Stimulated activated naive CD4-positive, alpha-beta T cell treated with Interleukin-2 at 50 U/mL for 16 hours (primary cell): ENCODE measurements around the gene DISP3.

Source experiments
- DNase-seq: peaks from one replicate; lab custom pipeline; 2025; lab: John Stamatoyannopoulos, UW

The DISP3 gene

GRCh38 chr1:11529330-11529729 is 50.4 kb downstream of the DISP3 start:
- DNase-seq = no peak

- DNase-seq = no peak
Measured at GRCh38 chr1:11529763-11530730, 51.1 kb downstream of the DISP3 start.

- no peak for DNase-seq
Measured at GRCh38 chr1:11530731-11531311, 51.9 kb downstream of the DISP3 start.

GRCh38 chr1:11531314-11531870 is 52.4 kb downstream of the DISP3 start:
- no peak for DNase-seq

- no peak for DNase-seq
Measured at GRCh38 chr1:11531943-11532342, 53.0 kb downstream of the DISP3 start.

- no peak for DNase-seq
Measured at GRCh38 chr1:11533790-11534787, 55.1 kb downstream of the DISP3 start.

DNA sequence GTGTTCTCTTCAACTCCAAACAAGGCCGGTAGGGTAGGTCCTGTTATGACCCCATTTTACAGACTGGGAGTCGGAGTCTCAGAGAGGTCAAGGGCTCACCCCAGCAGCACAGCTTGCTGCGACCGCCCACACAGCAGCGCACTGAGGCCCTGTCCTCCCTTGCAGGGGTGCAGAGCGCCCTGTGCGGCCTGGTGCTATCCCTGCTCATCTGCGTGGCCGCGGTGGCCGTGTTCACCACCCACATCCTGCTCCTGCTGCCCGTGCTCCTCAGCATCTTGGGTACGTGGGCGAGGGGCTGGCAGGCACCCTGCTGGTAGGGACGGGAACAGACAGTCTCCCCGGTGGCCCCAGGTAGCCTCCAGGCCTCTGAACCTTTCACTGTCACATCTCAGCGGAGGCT is 55.9 kb downstream of the DISP3 start:
- no peak for DNase-seq

GRCh38 chr1:11535316-11535715 is 56.4 kb downstream of the DISP3 start:
- DNase-seq = no peak

DNA sequence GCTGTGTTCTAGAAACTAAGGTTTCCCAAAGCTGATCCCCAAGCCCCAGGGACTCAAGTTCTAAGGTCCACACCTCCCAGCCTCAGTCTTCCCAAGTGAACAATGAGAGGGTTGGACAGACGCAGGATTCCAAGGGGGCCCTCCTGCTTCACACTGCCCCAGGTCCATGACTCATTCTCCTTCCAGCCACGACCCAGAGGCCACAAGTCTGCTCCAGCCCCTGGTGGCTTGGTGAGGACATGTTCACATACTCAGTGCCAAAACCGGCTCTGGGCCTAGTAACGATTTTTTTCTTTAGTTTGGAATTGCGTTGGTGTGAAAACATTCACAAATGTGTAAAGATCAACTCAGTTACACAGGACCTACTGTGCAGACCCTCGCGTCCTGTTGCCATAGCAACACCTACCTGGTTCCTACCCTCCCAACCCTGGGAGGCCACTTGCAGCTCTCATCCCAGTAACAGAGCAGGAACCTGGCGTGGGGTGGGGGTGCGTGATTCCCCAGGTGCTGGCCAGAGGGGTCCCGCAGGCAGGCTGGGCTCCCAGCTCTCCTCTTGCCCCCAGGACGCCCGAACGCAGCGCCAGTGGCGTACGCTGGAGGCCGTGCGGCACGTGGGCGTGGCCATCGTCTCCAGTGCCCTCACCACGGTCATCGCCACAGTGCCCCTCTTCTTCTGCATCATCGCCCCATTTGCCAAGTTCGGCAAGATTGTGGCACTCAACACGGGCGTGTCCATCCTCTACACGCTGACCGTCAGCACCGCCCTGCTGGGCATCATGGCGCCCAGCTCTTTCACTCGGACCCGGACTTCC is 57.0 kb downstream of the DISP3 start:
- DNase-seq = no peak

DNA sequence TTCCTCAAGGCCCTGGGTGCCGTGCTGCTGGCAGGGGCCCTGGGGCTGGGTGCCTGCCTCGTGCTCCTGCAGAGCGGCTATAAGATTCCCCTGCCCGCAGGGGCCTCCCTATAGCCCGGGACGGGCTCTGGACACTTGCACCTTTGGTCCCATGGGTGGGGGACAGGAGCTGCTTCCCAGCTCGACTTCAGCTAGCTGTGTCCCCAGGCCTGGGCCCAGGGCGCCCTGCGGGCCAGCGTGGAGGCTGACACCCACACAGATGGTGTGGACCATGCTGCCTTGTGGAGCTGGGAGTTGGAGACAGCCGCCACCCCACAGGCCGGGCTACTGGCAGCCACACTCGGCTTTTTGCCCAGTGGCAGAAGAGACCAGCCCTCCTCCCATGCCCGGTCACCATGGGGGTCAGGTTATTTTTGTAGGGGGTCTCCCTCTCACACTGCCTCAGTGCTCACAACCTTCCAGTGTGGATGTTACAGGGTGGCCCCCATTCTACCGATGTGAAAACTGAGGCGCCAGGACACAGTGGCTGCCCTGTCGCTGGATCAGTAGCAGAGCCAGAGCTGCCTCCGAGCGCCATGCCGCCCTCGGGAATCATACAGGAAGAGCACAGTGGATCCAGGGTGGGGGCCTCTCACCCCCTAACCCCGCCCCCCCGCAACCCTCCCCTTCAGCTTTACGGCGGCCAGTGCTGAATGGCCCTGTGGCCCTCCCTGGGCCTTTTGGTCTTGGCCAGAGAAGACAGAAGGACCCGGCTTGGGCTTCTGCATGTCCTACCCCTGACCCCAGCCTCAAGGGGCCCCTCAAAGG is 57.8 kb downstream of the DISP3 start:
- DNase-seq = no peak

- no peak for DNase-seq
Measured at GRCh38 chr1:11537380-11537764, 58.4 kb downstream of the DISP3 start.

GRCh38 chr1:11537854-11538591 is 59.1 kb downstream of the DISP3 start:
- DNase-seq = no peak

GRCh38 chr1:11538886-11539285 is 59.9 kb downstream of the DISP3 start:
- DNase-seq = no peak

GRCh38 chr1:11539850-11540772 is 61.2 kb downstream of the DISP3 start:
- no peak for DNase-seq

- no peak for DNase-seq
Measured at GRCh38 chr1:11540773-11541160, 61.8 kb downstream of the DISP3 start.

- DNase-seq = no peak
Measured at GRCh38 chr1:11541236-11541635, 62.3 kb downstream of the DISP3 start.

- no peak for DNase-seq
Measured at GRCh38 chr1:11541956-11542355, 63.0 kb downstream of the DISP3 start.

DNA sequence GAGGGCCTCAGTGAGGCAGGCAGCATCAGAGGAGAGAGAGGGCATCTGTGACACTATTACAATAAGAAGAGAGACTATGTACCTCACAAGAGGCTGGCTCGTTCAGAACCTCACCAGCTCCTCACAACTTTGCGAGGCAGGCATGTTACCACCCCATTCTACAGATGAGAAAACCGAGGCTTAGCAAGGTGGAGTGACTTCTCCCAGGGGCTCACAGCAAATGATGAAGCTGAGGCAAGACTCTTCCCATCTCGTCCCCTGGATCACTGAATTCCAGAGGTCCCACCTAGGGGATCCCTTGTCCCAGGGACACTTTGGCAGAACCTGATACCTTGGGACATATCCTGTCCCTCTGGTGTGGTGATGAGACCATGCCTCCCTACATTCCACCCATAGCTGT is 64.4 kb downstream of the DISP3 start:
- no peak for DNase-seq
